Activated naive CD4-positive, alpha-beta T cell treated with anti-CD3 and anti-CD28 coated beads, Interleukin-2, amount 50 U/mL, for 72 hours (primary cell): ENCODE results near the gene ENTR1. TPM values are rescaled to one million over a fixed set of nuclear protein-coding genes. Genes with fewer than 3 reads are reported as not detected.
"Not testable (repeated sequence)": the region's sequence is repeated elsewhere in the genome, so short reads cannot be mapped to it uniquely, and the experiment has no call there.

Source experiments
- ATAC-seq, 2 donors: fragments of 150-1000 bp; cut with Tn5 transposase; 2 replicates each; pipeline ENCODE4 v1.10.0; 2021; ENCODE audit warnings: mild to moderate bottlenecking in 2 of 2, moderate library complexity in 2 of 2
- DNase-seq, 2 donors: peaks; one replicate each; pipeline ENCODE4 v3.0.0; 2021 to 2022; ENCODE audit warnings: low spot score in 2 of 2
- H3K27ac Mint-ChIP-seq, 2 donors: one replicate each; pipeline ENCODE4 v1.8.0; 2022; ENCODE audit warnings: mild to moderate bottlenecking in 2 of 2, mixed read lengths in 2 of 2
- H3K36me3 Mint-ChIP-seq, 2 donors: one replicate each; pipeline ENCODE4 v1.8.0; 2022; ENCODE audit warnings: mixed read lengths in 2 of 2
- H3K9me3 Mint-ChIP-seq, 2 donors: one replicate each; pipeline ENCODE4 v1.8.0; 2022; ENCODE audit warnings: mixed read lengths in 2 of 2
- total RNA-seq, 2 donors: library from RNA; stranded (reverse); gene quantifications; one replicate each; pipeline ENCODE4 v1.2.3, GENCODE V29; 2022

ENTR1 gene
- total RNA-seq, 2 donors from 2014 or later = 52.2 to 75.4 TPM

GRCh38 chr9:136429683-136430491 is 19.5 kb upstream of the ENTR1 start:
- H3K9me3 Mint-ChIP-seq = no peaks in the 10 kb centered on the region
- DNase-seq (no peak), ATAC-seq (peak in 1 of 2 donors; percentile 13)
- H3K36me3 Mint-ChIP-seq = no peaks in the 10 kb centered on the region
- no peak overlapping the region for H3K27ac Mint-ChIP-seq

GRCh38 chr9:136429075-136429628 is 18.7 kb upstream of the ENTR1 start:
- Mint-ChIP-seq H3K27ac (no peak overlapping the region), H3K36me3 (no peaks in the 10 kb centered on the region), H3K9me3 (no peaks in the 10 kb centered on the region)
- DNase-seq (no peak), ATAC-seq (no peak)

GRCh38 chr9:136426787-136427186 is 16.4 kb upstream of the ENTR1 start:
- Mint-ChIP-seq H3K9me3 (no peaks in the 10 kb centered on the region), H3K27ac (peak overlapping the region in 1 of 2 donors; percentile 65), H3K36me3 (peaks cover 5% of the 10 kb centered on the region in 2 donors)
- DNase-seq (no peak), ATAC-seq (no peak)

GRCh38 chr9:136425367-136425766 is 15.0 kb upstream of the ENTR1 start:
- not testable (repeated sequence) for DNase-seq, H3K36me3 Mint-ChIP-seq, H3K9me3 Mint-ChIP-seq
- peak overlapping the region; percentile 52 to 91 for H3K27ac Mint-ChIP-seq
- ATAC-seq = peak in 1 of 2 donors; percentile 68

GRCh38 chr9:136424750-136425362 is 14.4 kb upstream of the ENTR1 start:
- Mint-ChIP-seq H3K36me3 (peaks cover 5% of the 10 kb centered on the region in 2 donors), H3K27ac (peak overlapping the region; percentile 52 to 91), H3K9me3 (no peaks in the 10 kb centered on the region)
- ATAC-seq (peak in 1 of 2 donors; percentile 17), DNase-seq (no peak)

GRCh38 chr9:136423432-136424146 is 13.2 kb upstream of the ENTR1 start:
- DNase-seq (no peak), ATAC-seq (no peak)
- no peak overlapping the region for H3K27ac Mint-ChIP-seq
- H3K36me3 Mint-ChIP-seq = peaks cover 8 to 9% of the 10 kb centered on the region in 2 donors
- no peaks in the 10 kb centered on the region for H3K9me3 Mint-ChIP-seq

GRCh38 chr9:136422876-136423275 is 12.5 kb upstream of the ENTR1 start:
- H3K36me3 Mint-ChIP-seq = peaks cover 10% of the 10 kb centered on the region in 2 donors
- no peak for DNase-seq
- no peak overlapping the region for H3K27ac Mint-ChIP-seq
- H3K9me3 Mint-ChIP-seq = no peaks in the 10 kb centered on the region
- no peak for ATAC-seq

GRCh38 chr9:136421791-136422190 is 11.4 kb upstream of the ENTR1 start:
- Mint-ChIP-seq H3K27ac (no peak overlapping the region), H3K36me3 (peaks cover 13 to 14% of the 10 kb centered on the region in 2 donors), H3K9me3 (no peaks in the 10 kb centered on the region)
- no peak for DNase-seq
- no peak for ATAC-seq

GRCh38 chr9:136419092-136419420 is 8.6 kb upstream of the ENTR1 start:
- H3K36me3 Mint-ChIP-seq = peaks cover 18 to 20% of the 10 kb centered on the region in 2 donors
- ATAC-seq (no peak), DNase-seq (no peak)
- no peaks in the 10 kb centered on the region for H3K9me3 Mint-ChIP-seq
- H3K27ac Mint-ChIP-seq = no peak overlapping the region

- Mint-ChIP-seq H3K27ac (peak overlapping the region in 1 of 2 donors; percentile 65), H3K36me3 (peaks cover 18 to 20% of the 10 kb centered on the region in 2 donors), H3K9me3 (no peaks in the 10 kb centered on the region)
- no peak for DNase-seq
- ATAC-seq = no peak
These were observed 8.0 kb upstream of the ENTR1 start for GRCh38 chr9:136418182-136419091.

- H3K9me3 Mint-ChIP-seq = no peaks in the 10 kb centered on the region
- peaks cover 16 to 19% of the 10 kb centered on the region in 2 donors for H3K36me3 Mint-ChIP-seq
- H3K27ac Mint-ChIP-seq = no peak overlapping the region
- DNase-seq = no peak
- ATAC-seq = no peak
These were observed 6.5 kb upstream of the ENTR1 start for GRCh38 chr9:136416914-136417313.

- Mint-ChIP-seq H3K27ac (no peak overlapping the region), H3K9me3 (no peaks in the 10 kb centered on the region), H3K36me3 (peaks cover 19 to 21% of the 10 kb centered on the region in 2 donors)
- no peak for DNase-seq
- no peak for ATAC-seq
These were observed 6.0 kb upstream of the ENTR1 start for GRCh38 chr9:136416427-136416826.

- H3K27ac Mint-ChIP-seq = peak overlapping the region in 1 of 2 donors; percentile 83
- H3K36me3 Mint-ChIP-seq = peaks cover 40 to 44% of the 10 kb centered on the region in 2 donors
- DNase-seq (no peak), ATAC-seq (no peak)
- no peaks in the 10 kb centered on the region for H3K9me3 Mint-ChIP-seq
These were observed 2.5 kb upstream of the ENTR1 start for GRCh38 chr9:136412962-136413361.

GRCh38 chr9:136411378-136411777 is 964 bp upstream of the ENTR1 start:
- peaks cover 43 to 50% of the 10 kb centered on the region in 2 donors for H3K36me3 Mint-ChIP-seq

GRCh38 chr9:136409557-136410455 is 608 bp downstream of the ENTR1 start:
- no peaks in the 10 kb centered on the region for H3K9me3 Mint-ChIP-seq
- DNase-seq (peak in 1 of 2 donors; percentile 40), ATAC-seq (peak; percentile 36 to 40)
- H3K36me3 Mint-ChIP-seq = peaks cover 40 to 61% of the 10 kb centered on the region in 2 donors
- peak overlapping the region; percentile 96 to 97 for H3K27ac Mint-ChIP-seq

More at GRCh38 chr9:136411378-136411777, 964 bp upstream of the ENTR1 start:
- H3K9me3 Mint-ChIP-seq = no peaks in the 10 kb centered on the region
- peak overlapping the region; percentile 96 to 98 for H3K27ac Mint-ChIP-seq
- ATAC-seq = peak in 1 of 2 donors; percentile 42
- no peak for DNase-seq
